Activated CD4-positive, alpha-beta T cell treated with anti-CD3 and anti-CD28 coated beads, Interleukin-2, Interleukin-4, amounts not matched to agents 100 ng/mL and 50 ng/mL, durations not matched to agents 16 hours and 8 hours (primary cell): ENCODE data around the gene CHST10.

Experiments used
- DNase-seq: peaks from one replicate; pipeline ENCODE4 v3.0.0-alpha.2; 2020; ENCODE audit warnings: low spot score

CHST10 gene

DNA sequence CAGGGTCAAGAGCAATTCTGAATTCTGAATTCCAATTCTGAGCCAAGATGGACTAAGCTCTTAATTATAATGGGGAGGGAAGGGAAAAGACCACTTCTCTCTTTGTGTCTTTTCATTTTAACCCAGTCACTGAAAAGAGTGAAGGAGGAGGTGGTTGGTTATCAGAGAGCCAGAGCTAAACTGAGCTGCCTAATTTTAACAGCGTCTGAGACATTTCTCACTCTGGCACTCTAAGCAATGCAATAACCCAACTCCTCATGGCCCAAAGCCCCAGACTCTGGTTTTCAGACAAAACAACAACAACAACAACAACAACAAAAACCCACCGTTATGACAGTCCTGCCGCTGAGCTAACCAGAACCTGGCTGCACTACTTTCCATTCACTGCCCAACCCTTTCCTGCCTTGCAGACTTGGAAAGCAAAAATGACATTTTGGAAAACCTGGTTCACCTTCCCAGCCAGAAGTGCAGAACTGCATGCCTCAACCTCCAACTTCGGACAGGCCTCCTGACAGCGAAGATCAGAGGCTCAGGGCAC lies 1.0 kb downstream of the CHST10 start:
- DNase-seq = no peak

- DNase-seq = no peak
Observed at GRCh38 chr2:100413571-100413970, 3.9 kb downstream of the CHST10 start.

GRCh38 chr2:100412881-100413321 lies 4.6 kb downstream of the CHST10 start:
- DNase-seq = no peak

DNA sequence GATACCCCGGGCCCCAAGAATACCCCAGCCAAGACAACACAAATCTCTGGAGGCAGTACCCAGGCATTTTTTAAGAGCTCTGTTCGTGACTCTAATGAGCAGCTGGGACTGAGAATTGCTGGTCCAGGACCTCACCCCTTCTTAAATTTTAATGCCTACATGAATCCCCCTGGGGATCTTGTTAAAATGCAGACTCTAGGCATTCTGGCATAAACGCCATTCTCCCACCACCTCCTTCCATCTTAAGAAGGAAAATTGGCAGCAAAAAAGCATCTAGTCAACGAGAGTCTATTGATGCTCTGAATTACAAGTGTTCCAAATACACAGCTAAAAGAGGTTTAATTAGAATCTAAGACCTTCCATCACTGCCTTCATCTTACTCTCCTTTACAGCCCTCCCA lies 5.0 kb downstream of the CHST10 start:
- DNase-seq = no peak

DNA sequence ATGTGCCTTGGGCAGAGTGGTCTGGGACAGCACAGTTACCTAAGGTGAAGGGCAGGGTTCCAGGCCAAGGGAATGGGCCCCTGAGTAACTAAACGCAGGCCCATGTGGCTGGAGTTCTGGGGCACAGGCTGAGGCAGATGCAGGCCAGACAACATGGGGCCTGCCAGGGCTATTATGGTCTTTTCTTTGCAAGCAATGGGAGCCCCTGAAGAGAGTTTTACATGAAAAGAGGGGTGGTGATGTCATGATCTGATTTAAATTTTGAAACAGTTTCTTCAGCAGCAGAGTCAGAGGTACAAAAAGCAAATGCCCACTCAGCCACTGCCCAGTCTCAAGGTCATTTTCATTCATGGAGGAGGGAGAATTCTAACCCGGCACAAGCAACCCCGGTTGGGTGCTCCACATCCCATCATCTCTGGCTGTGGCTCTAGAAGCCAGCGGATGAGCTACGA lies 5.6 kb downstream of the CHST10 start:
- DNase-seq = no peak

- DNase-seq = no peak
Observed at GRCh38 chr2:100409975-100410647, 7.4 kb downstream of the CHST10 start.

DNA sequence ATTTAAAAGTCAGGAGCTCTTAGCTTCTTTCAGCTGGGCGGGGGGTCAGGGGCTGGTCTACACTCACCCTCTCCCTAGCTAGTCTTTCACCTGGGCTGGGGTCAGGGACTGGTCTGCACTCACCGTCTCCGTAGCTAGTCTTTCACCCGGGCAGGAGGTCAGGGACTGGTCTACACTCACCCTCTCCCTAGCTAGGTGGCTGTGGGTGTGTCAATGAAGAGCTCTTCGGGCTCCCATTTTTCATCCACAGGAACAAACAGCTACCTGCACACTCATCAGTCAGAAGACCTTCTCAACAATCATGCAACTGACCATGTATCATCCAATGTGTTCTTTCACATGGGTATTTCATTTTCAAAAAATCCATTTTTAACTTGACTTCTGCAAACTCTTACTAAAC lies 8.0 kb downstream of the CHST10 start:
- no peak for DNase-seq

DNA sequence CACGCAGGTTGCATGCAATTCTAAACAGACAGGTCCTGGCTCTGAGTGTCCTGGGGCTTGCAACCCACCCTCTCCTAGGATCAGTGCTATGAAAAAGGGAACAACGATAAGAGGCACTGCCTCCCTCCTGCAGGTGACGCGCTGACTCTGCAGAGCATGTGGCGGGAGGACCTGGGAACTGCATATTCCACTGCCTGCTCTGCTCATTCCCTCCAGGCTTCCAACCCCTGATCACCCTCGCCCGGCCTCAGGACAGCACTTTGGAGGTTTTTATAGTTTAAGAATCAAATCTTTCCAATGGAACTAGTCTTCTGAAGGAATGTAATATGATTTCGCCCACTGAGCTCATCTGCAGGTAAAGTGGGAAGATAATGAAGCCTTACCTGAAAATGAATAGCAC lies 8.5 kb downstream of the CHST10 start:
- DNase-seq = no peak

DNA sequence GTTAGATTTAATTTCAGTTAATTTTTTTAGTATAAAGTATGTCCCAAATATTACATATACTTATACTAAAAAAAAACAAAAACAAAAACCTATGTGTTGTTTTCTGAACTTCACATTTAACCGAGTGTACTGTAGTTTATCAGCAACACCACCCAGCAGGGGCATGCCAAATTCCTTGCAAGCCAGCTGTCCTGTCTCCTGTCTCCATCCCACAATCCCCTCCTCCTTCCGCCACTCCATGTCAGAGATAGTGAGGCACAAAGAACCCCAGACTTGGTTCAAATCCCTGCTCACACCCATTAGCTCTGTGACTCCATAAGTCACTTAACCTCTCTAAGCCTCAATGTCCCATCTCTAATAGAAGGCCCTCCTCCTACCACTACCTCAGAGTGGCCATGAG lies 9.4 kb downstream of the CHST10 start:
- no peak for DNase-seq

- DNase-seq = no peak
Observed at GRCh38 chr2:100407563-100407962, 9.9 kb downstream of the CHST10 start.

- DNase-seq = no peak
Observed at GRCh38 chr2:100407073-100407472, 10.4 kb downstream of the CHST10 start.

DNA sequence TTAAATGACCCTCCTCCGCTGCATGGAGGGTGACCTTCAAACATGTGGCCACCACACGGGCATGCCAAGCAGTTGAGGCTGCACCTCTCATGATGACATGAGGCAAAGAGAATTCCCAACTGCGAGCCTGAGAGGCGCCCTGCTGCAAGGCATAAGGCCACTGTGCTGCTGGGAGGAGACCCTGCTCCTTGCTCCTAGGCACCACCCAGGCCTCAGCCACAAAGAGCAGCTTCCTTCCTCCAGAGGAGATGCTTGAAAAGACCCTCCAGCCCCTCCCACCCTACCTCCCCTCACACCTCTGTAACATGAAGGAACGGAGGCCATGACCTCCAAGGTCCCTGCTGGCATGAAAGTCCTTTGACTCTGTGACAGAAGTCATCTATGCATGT lies 11.4 kb downstream of the CHST10 start:
- DNase-seq = no peak

DNA sequence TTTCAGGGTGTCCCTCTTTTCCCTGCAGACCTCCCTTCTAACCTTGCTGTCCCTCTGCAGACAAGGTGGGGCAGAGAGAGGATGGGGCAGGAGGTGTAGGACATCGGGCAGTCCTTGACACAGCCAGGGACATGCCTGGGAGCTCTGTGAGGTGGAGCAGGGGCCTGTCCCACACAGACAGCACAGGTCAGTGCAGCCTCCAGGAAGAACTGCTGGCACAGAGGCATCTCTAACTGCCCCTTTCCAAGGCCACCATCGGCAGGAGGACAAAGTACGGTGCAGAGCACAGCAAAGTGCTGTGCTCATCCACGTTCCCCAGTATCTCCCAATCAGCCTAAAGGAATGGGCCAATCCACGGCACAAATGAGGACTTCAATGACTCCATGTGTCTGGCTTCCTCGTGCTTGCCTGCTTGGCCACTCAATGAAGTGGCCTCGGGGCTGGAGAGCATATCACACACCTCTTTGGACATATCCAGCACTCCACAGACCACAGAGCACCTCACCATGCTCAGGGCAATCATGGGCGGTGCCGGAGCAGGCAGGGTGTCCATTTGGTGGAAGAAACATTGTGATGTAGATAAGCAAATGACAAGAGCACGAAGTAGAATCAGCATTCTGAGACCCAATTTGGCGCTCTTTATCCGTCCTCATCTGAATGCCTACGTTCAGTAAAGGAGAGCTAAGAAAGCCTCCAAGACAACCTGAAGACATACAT lies 11.9 kb downstream of the CHST10 start:
- no peak for DNase-seq

GRCh38 chr2:100404411-100404810 lies 13.1 kb downstream of the CHST10 start:
- DNase-seq = no peak

GRCh38 chr2:100403722-100404121 lies 13.7 kb downstream of the CHST10 start:
- no peak for DNase-seq

DNA sequence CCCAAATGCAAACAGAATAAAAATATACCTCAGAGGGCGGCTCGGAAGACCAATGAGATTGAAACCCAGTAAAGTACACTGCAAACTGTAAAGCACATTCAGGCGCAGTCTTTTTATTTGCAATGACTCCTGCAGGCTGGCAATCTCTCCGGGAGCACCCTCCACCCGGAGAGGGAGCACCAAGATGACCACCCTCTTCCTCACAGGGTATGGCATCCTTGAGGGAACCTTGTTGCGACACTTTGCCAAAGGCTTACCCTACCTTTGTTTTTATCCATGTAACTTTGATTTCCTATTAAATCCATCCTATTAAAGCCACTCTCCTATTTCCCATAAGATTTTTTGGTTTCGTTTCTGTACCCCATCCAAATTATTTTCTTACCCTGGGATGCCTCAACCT lies 16.2 kb downstream of the CHST10 start:
- no peak for DNase-seq

GRCh38 chr2:100399714-100400113 lies 17.8 kb downstream of the CHST10 start:
- no peak for DNase-seq

- DNase-seq = no peak
Observed at GRCh38 chr2:100397976-100398375, 19.5 kb downstream of the CHST10 start.

GRCh38 chr2:100397118-100397860 lies 20.2 kb downstream of the CHST10 start:
- no peak for DNase-seq

DNA sequence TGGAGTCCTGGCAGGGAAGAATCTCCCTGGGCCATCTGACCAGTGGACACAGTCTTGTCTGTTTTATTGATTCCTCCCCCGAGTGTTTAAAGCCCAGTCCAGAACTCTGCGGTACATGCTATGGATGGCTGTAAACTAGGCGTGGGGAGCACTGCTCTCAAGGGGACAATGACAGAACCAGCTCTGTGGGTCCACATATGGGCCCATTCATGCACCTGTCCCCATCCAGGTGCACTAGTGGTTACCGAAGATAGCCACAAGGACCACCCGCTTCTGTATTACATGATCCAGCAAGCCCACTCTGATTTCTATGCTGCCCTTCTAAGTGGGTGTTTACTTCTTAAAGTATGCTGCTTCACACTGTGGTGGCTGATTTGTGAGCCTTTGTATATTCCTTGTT lies 21.0 kb downstream of the CHST10 start:
- no peak for DNase-seq

DNA sequence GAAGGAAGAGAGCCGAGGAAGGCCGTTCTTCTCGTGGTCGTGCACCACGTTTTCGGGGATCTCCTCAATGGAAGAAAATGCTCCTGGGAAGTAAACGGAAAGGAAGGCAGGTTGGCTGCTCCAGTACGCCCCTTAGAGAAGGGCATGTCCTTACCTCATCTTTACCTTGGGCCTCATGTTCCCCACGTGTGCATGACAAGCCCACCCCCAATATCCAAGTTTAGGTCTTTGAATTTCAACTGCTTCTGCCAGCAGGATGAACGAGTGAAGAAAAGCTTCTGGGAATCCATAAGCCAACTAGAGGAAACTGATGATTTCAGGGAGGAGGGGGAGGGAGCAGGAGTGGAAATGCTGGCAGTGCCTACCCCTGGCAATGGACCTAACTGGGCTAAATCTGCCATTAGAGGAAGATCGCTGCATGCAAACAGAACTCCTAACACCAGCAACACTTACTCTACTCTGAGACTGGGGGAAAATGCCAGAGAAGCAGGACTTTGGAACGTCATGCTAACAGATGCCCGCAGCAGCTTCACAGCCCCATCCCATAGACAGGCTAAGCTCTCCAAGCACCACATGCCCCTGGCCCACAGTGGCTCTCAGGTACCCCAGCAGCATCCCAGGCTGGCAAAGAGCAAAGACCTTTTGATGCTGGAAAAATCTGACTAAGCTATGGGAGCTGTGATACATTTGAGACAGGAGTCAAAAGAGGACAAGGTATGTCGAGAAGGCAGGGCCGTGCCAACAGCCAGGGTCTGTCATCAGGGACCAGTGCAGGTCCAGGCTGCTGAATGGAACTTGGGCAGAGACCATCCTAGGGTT lies 21.7 kb downstream of the CHST10 start:
- no peak for DNase-seq

- DNase-seq = no peak
Observed at GRCh38 chr2:100394111-100394641, 23.3 kb downstream of the CHST10 start.
